HEK293 (cell line): ENCODE data around the gene SPACA4.
A peak's percentile ranks its signal among the peaks of the same experiment; 100 is the strongest.

Experiments used
- GLI2 ChIP-seq: fragments of 450-650 bp; formaldehyde crosslinking; IDR thresholded peaks from 2 replicates; pipeline ENCODE4; 2017; ENCODE audit warnings: missing biosample characterization, missing genetic modification characterization, low read depth, borderline replicate concordance
- PRDM1 ChIP-seq: fragments of 450-650 bp; formaldehyde crosslinking; IDR thresholded peaks from 2 replicates; pipeline ENCODE4; 2016; ENCODE audit warnings: missing biosample characterization, missing genetic modification characterization
- PRDM2 ChIP-seq: fragments of 450-650 bp; formaldehyde crosslinking; IDR thresholded peaks from 2 replicates; pipeline ENCODE4 v1.5.1; 2016; ENCODE audit warnings: missing biosample characterization, missing genetic modification characterization, borderline replicate concordance
- SP3 ChIP-seq: fragments of 450-650 bp; formaldehyde crosslinking; IDR thresholded peaks from 2 replicates; pipeline ENCODE4 v1.5.1; 2016; ENCODE audit warnings: missing biosample characterization, missing genetic modification characterization
- TCF7L2 ChIP-seq: IDR thresholded peaks from 2 replicates; pipeline ENCODE4 v1.6.1; 2011; ENCODE audit warnings: low read depth, mild to moderate bottlenecking, inconsistent platforms, low read length, moderate library complexity, borderline replicate concordance
- ZBTB48 ChIP-seq: fragments of 450-650 bp; formaldehyde crosslinking; IDR thresholded peaks from 2 replicates; pipeline ENCODE4 v1.5.1; 2016; ENCODE audit warnings: missing biosample characterization, missing genetic modification characterization
- ZFP37 ChIP-seq: fragments of 450-650 bp; formaldehyde crosslinking; IDR thresholded peaks from 2 replicates; pipeline ENCODE4 v1.5.1; 2016; ENCODE audit warnings: missing biosample characterization, missing genetic modification characterization
- ZNF112 ChIP-seq: fragments of 450-650 bp; formaldehyde crosslinking; IDR thresholded peaks from 2 replicates; pipeline ENCODE4 v1.5.0; 2017; ENCODE audit warnings: missing biosample characterization, missing genetic modification characterization
- ZNF114 ChIP-seq: fragments of 450-650 bp; formaldehyde crosslinking; IDR thresholded peaks from 2 replicates; pipeline ENCODE4 v1.5.0; 2017; ENCODE audit warnings: missing biosample characterization, missing genetic modification characterization
- ZNF140 ChIP-seq: fragments of 450-650 bp; formaldehyde crosslinking; IDR thresholded peaks from 2 replicates; pipeline ENCODE4 v1.5.1; 2016; ENCODE audit warnings: missing biosample characterization, missing genetic modification characterization
- ZNF2 ChIP-seq: fragments of 450-650 bp; formaldehyde crosslinking; IDR thresholded peaks from 2 replicates; pipeline ENCODE4 v1.5.1; 2016; ENCODE audit warnings: missing biosample characterization, missing genetic modification characterization
- ZNF311 ChIP-seq: fragments of 450-650 bp; formaldehyde crosslinking; IDR thresholded peaks from 2 replicates; pipeline ENCODE4 v1.5.1; 2017; ENCODE audit warnings: missing biosample characterization, missing genetic modification characterization, borderline replicate concordance
- ZNF398 ChIP-seq: fragments of 450-650 bp; formaldehyde crosslinking; IDR thresholded peaks from 2 replicates; pipeline ENCODE4 v1.5.1; 2017; ENCODE audit warnings: missing biosample characterization, missing genetic modification characterization
- ZNF549 ChIP-seq: fragments of 450-650 bp; IDR thresholded peaks from 2 replicates; pipeline ENCODE4 v1.5.1; 2018; ENCODE audit warnings: missing biosample characterization, missing genetic modification characterization, mild to moderate bottlenecking, inconsistent platforms, moderate library complexity
- ZNF585B ChIP-seq: fragments of 450-650 bp; formaldehyde crosslinking; IDR thresholded peaks from 2 replicates; pipeline ENCODE4 v1.5.1; 2016; ENCODE audit warnings: missing biosample characterization, missing genetic modification characterization
- ZNF629 ChIP-seq: fragments of 450-650 bp; formaldehyde crosslinking; IDR thresholded peaks from 2 replicates; pipeline ENCODE4 v1.5.1; 2017; ENCODE audit warnings: missing biosample characterization, missing genetic modification characterization
- ZNF692 ChIP-seq: fragments of 450-650 bp; formaldehyde crosslinking; IDR thresholded peaks from 2 replicates; pipeline ENCODE4 v1.5.1; 2016; ENCODE audit warnings: missing biosample characterization, missing genetic modification characterization
- ZNF704 ChIP-seq: fragments of 450-650 bp; formaldehyde crosslinking; IDR thresholded peaks from 2 replicates; pipeline ENCODE4 v1.5.1; 2016; ENCODE audit warnings: missing biosample characterization, missing genetic modification characterization
- ZNF777 ChIP-seq: fragments of 450-650 bp; formaldehyde crosslinking; IDR thresholded peaks from 2 replicates; pipeline ENCODE4 v1.5.1; 2017; ENCODE audit warnings: missing biosample characterization, missing genetic modification characterization, borderline replicate concordance
- ZXDB ChIP-seq: fragments of 450-650 bp; formaldehyde crosslinking; IDR thresholded peaks from 2 replicates; pipeline ENCODE4 v1.5.1; 2016; ENCODE audit warnings: missing biosample characterization, missing genetic modification characterization
- TF ChIP-seq, protein P1 (sequence below): fragments of 450-650 bp; formaldehyde crosslinking; IDR thresholded peaks from 2 replicates; pipeline ENCODE4 v1.5.1; 2016; ENCODE audit warnings: missing biosample characterization, missing genetic modification characterization
- TF ChIP-seq, protein P2 (sequence below): fragments of 450-650 bp; formaldehyde crosslinking; IDR thresholded peaks from 2 replicates; pipeline ENCODE4 v1.5.1; 2017; ENCODE audit warnings: missing biosample characterization, missing genetic modification characterization
- TF ChIP-seq, protein P3 (sequence below): fragments of 450-650 bp; formaldehyde crosslinking; IDR thresholded peaks from 2 replicates; pipeline ENCODE4 v1.5.1; 2016; ENCODE audit warnings: missing biosample characterization, missing genetic modification characterization, low read depth

SPACA4 gene

GRCh38 chr19:48618916-48619691, 12.6 kb downstream of the SPACA4 start, which contains the start of the genes RPL18 and SPHK2 (continued):
- TF ChIP-seq, protein P1, sequence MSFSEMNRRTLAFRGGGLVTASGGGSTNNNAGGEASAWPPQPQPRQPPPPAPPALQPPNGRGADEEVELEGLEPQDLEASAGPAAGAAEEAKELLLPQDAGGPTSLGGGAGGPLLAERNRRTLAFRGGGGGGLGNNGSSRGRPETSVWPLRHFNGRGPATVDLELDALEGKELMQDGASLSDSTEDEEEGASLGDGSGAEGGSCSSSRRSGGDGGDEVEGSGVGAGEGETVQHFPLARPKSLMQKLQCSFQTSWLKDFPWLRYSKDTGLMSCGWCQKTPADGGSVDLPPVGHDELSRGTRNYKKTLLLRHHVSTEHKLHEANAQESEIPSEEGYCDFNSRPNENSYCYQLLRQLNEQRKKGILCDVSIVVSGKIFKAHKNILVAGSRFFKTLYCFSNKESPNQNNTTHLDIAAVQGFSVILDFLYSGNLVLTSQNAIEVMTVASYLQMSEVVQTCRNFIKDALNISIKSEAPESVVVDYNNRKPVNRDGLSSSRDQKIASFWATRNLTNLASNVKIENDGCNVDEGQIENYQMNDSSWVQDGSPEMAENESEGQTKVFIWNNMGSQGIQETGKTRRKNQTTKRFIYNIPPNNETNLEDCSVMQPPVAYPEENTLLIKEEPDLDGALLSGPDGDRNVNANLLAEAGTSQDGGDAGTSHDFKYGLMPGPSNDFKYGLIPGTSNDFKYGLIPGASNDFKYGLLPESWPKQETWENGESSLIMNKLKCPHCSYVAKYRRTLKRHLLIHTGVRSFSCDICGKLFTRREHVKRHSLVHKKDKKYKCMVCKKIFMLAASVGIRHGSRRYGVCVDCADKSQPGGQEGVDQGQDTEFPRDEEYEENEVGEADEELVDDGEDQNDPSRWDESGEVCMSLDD (tag by site-specific recombination) = peak; percentile 49; the same call in 1 of the 2 replicates
- 0 out of 2 replicates have a peak, but pooled peaks have one; percentile 42 for TF ChIP-seq ZNF2 (tag by site-specific recombination)
- no peak for TF ChIP-seq GLI2 (tag by site-specific recombination)
- TF ChIP-seq PRDM2 (tag by site-specific recombination) = no peak
- no peak for TF ChIP-seq ZNF704 (tag by site-specific recombination)
- TF ChIP-seq, protein P2, sequence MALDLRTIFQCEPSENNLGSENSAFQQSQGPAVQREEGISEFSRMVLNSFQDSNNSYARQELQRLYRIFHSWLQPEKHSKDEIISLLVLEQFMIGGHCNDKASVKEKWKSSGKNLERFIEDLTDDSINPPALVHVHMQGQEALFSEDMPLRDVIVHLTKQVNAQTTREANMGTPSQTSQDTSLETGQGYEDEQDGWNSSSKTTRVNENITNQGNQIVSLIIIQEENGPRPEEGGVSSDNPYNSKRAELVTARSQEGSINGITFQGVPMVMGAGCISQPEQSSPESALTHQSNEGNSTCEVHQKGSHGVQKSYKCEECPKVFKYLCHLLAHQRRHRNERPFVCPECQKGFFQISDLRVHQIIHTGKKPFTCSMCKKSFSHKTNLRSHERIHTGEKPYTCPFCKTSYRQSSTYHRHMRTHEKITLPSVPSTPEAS (tag by site-specific recombination) = peak; percentile 8; the same call in 1 of the 2 replicates
- peak; percentile 64 for TF ChIP-seq PRDM1 (tag by site-specific recombination)
- no peak for TF ChIP-seq ZNF114
- TF ChIP-seq SP3 (tag by site-specific recombination) = peak; percentile 98
- no peak; the same call in 1 of the 2 replicates for TF ChIP-seq ZNF398 (tag by site-specific recombination)
- no peak for TF ChIP-seq ZNF311 (tag by site-specific recombination)
- peak; percentile 83; the same call in 1 of the 2 replicates for TF ChIP-seq ZFP37 (tag by site-specific recombination)
- TF ChIP-seq ZNF692 (tag by site-specific recombination) = peak; percentile 96
- no peak for TF ChIP-seq ZNF549 (tag by site-specific recombination)
- peak; percentile 99 for TF ChIP-seq ZBTB48 (tag by site-specific recombination)
- no peak for TF ChIP-seq ZNF112 (tag by site-specific recombination)
- TF ChIP-seq, protein P3, sequence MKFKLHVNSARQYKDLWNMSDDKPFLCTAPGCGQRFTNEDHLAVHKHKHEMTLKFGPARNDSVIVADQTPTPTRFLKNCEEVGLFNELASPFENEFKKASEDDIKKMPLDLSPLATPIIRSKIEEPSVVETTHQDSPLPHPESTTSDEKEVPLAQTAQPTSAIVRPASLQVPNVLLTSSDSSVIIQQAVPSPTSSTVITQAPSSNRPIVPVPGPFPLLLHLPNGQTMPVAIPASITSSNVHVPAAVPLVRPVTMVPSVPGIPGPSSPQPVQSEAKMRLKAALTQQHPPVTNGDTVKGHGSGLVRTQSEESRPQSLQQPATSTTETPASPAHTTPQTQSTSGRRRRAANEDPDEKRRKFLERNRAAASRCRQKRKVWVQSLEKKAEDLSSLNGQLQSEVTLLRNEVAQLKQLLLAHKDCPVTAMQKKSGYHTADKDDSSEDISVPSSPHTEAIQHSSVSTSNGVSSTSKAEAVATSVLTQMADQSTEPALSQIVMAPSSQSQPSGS (tag by site-specific recombination) = peak; percentile 94
- peak; percentile 96 for TF ChIP-seq ZNF629 (tag by site-specific recombination)
- TF ChIP-seq ZNF585B (tag by site-specific recombination) = no peak
- peak; percentile 94 for TF ChIP-seq ZXDB (tag by site-specific recombination)
- no peak for TF ChIP-seq TCF7L2
- peak; percentile 78; the same call in 1 of the 2 replicates for TF ChIP-seq ZNF777
- no peak for TF ChIP-seq ZNF140 (tag by site-specific recombination)
